WTC11 (cell line): ENCODE data around the gene CGB3.
"Not testable (repeated sequence)": the region's sequence is repeated elsewhere in the genome, so short reads cannot be mapped to it uniquely, and the experiment has no call there.

Source experiments
- CBFB ChIP-seq: sonication (generic); formaldehyde crosslinking; IDR thresholded peaks from 2 replicates; pipeline ENCODE4 v1.8.1; 2022; ENCODE audit warnings: mild to moderate bottlenecking, low read depth, missing genetic modification reagents
- GABPB1 ChIP-seq: sonication (generic); formaldehyde crosslinking; IDR thresholded peaks from 2 replicates; pipeline ENCODE4 v1.8.1; 2023; ENCODE audit warnings: mild to moderate bottlenecking, missing genetic modification reagents
- NFYB ChIP-seq: sonication (generic); formaldehyde crosslinking; conservative IDR thresholded peaks from 2 replicates; pipeline ENCODE4 v1.8.0; 2022; ENCODE audit warnings: low read depth, missing genetic modification reagents
- SP1 ChIP-seq: sonication (generic); formaldehyde crosslinking; conservative IDR thresholded peaks from 2 replicates; pipeline ENCODE4 v1.8.1; 2022; ENCODE audit warnings: missing genetic modification reagents
- TCF7 ChIP-seq: sonication (generic); formaldehyde crosslinking; IDR thresholded peaks from 2 replicates; pipeline ENCODE4 v1.8.0; 2022; ENCODE audit warnings: mild to moderate bottlenecking, low read depth, missing genetic modification reagents, moderate library complexity
- ZNF416 ChIP-seq: fragments of 250-450 bp; sonication (Bioruptor Pico); IDR thresholded peaks from 2 replicates; pipeline ENCODE4 v1.9.0; 2021; ENCODE audit warnings: mild to moderate bottlenecking, inconsistent platforms
- ZSCAN18 ChIP-seq: fragments of 250-450 bp; sonication (Bioruptor Pico); IDR thresholded peaks from 2 replicates; pipeline ENCODE4 v2.1.2; 2022; ENCODE audit warnings: mild to moderate bottlenecking, moderate library complexity
- TF ChIP-seq, protein P1 (sequence below): sonication (generic); formaldehyde crosslinking; IDR thresholded peaks from 2 replicates; pipeline ENCODE4 v1.8.0; 2022; ENCODE audit warnings: mild to moderate bottlenecking, missing genetic modification reagents
- TF ChIP-seq, protein P2 (sequence below): sonication (generic); formaldehyde crosslinking; IDR thresholded peaks from 2 replicates; pipeline ENCODE4 v1.8.1; 2022; ENCODE audit warnings: low read depth, missing genetic modification reagents, borderline replicate concordance
- TF ChIP-seq, protein P3 (sequence below): fragments of 200-600 bp; IDR thresholded peaks from 2 replicates; pipeline ENCODE4 v1.8.0; 2022; ENCODE audit warnings: antibody characterized with exemption
- TF ChIP-seq, protein P4 (sequence below): sonication (generic); formaldehyde crosslinking; conservative IDR thresholded peaks from 2 replicates; pipeline ENCODE4 v1.8.1; 2022; ENCODE audit warnings: mild to moderate bottlenecking, missing genetic modification reagents

GRCh38 chr19:49018388-49019241 is 5.5 kb downstream of the CGB3 start:
- TF ChIP-seq, protein P1, sequence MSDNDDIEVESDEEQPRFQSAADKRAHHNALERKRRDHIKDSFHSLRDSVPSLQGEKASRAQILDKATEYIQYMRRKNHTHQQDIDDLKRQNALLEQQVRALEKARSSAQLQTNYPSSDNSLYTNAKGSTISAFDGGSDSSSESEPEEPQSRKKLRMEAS (CRISPR knock-in tag), result not testable (repeated sequence)
- TF ChIP-seq, protein P2, sequence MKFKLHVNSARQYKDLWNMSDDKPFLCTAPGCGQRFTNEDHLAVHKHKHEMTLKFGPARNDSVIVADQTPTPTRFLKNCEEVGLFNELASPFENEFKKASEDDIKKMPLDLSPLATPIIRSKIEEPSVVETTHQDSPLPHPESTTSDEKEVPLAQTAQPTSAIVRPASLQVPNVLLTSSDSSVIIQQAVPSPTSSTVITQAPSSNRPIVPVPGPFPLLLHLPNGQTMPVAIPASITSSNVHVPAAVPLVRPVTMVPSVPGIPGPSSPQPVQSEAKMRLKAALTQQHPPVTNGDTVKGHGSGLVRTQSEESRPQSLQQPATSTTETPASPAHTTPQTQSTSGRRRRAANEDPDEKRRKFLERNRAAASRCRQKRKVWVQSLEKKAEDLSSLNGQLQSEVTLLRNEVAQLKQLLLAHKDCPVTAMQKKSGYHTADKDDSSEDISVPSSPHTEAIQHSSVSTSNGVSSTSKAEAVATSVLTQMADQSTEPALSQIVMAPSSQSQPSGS (CRISPR knock-in tag), result not testable (repeated sequence)
- TF ChIP-seq GABPB1; NFYB; ZNF416; SP1 (CRISPR knock-in tag); TCF7 (CRISPR knock-in tag); CBFB (CRISPR knock-in tag); ZSCAN18 (CRISPR knock-in tag): not testable (repeated sequence)
- TF ChIP-seq, protein P3, sequence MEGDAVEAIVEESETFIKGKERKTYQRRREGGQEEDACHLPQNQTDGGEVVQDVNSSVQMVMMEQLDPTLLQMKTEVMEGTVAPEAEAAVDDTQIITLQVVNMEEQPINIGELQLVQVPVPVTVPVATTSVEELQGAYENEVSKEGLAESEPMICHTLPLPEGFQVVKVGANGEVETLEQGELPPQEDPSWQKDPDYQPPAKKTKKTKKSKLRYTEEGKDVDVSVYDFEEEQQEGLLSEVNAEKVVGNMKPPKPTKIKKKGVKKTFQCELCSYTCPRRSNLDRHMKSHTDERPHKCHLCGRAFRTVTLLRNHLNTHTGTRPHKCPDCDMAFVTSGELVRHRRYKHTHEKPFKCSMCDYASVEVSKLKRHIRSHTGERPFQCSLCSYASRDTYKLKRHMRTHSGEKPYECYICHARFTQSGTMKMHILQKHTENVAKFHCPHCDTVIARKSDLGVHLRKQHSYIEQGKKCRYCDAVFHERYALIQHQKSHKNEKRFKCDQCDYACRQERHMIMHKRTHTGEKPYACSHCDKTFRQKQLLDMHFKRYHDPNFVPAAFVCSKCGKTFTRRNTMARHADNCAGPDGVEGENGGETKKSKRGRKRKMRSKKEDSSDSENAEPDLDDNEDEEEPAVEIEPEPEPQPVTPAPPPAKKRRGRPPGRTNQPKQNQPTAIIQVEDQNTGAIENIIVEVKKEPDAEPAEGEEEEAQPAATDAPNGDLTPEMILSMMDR, result not testable (repeated sequence)
- TF ChIP-seq, protein P4, sequence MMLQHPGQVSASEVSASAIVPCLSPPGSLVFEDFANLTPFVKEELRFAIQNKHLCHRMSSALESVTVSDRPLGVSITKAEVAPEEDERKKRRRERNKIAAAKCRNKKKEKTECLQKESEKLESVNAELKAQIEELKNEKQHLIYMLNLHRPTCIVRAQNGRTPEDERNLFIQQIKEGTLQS (CRISPR knock-in tag), result not testable (repeated sequence)
